ENCODE measurements around the gene C6orf89.

The C6orf89 gene

GRCh38 chr6:36837686-36838085 lies 48.1 kb upstream of the C6orf89 start:
- H3K4me3 ChIP-seq (ENCODE audit: low read length, poor library complexity, severe bottlenecking), result no peak overlapping the region
- no peaks in the 10 kb centered on the region for H3F3A ChIP-seq (ENCODE audit: low read depth)
- H3K9me3 ChIP-seq (ENCODE audit: insufficient read depth, low read depth, low read length), result no peaks in the 10 kb centered on the region
- H3K4me2 ChIP-seq (ENCODE audit: low read depth, low read length, poor library complexity, severe bottlenecking), result no peak overlapping the region
- no peaks in the 10 kb centered on the region for H3K36me3 ChIP-seq (ENCODE audit: insufficient read depth, low read length)
- no peaks in the 10 kb centered on the region for H3K9me2 ChIP-seq (replicated peaks; ENCODE audit: low read depth, low read length)
- no peaks in the 10 kb centered on the region for H3K4me1 ChIP-seq (ENCODE audit: insufficient read depth, low read length, poor library complexity, severe bottlenecking)
- H3K9ac ChIP-seq (ENCODE audit: low read depth, low read length, poor library complexity, severe bottlenecking), result no peak overlapping the region
- no peaks in the 10 kb centered on the region for H3K27me3 ChIP-seq (ENCODE audit: insufficient read depth, low read length, poor library complexity, severe bottlenecking)
- no peak overlapping the region for H2AFZ ChIP-seq (ENCODE audit: low read length)
- TF ChIP-seq EZH2phosphoT487 (IDR thresholded peaks at IDR 0.05; ENCODE audit: borderline replicate concordance) (no peak), CTCF (conservative IDR thresholded peaks at IDR 0.05; ENCODE audit: low read length) (no peak)
- no peaks in the 10 kb centered on the region for H3K79me2 ChIP-seq (ENCODE audit: insufficient read depth, low read length)
- H4K20me1 ChIP-seq (ENCODE audit: insufficient read depth, low read length, poor library complexity, severe bottlenecking), result no peaks in the 10 kb centered on the region

GRCh38 chr6:36838896-36839748 lies 46.6 kb upstream of the C6orf89 start, which contains the start of gene CPNE5:
TSS of gene CPNE5 (minus strand) at chr6:36839444. CDS start at chr6:36839377, 67 bp downstream.
- Histone ChIP-seq H2AFZ (ENCODE audit: low read length) (no peak within 1 kb of the TSS), H3K27me3 (ENCODE audit: insufficient read depth, low read length, poor library complexity, severe bottlenecking) (no peaks in the 10 kb centered on the region), H3K36me3 (ENCODE audit: insufficient read depth, low read length) (no peaks in the 10 kb centered on the region), H3K4me2 (ENCODE audit: low read depth, low read length, poor library complexity, severe bottlenecking) (no peak within 1 kb of the TSS), H3K9me3 (ENCODE audit: insufficient read depth, low read depth, low read length) (no peaks in the 10 kb centered on the region), H3K4me3 (ENCODE audit: low read length, poor library complexity, severe bottlenecking) (no peak within 1 kb of the TSS), H3K79me2 (ENCODE audit: insufficient read depth, low read length) (no peaks in the 10 kb centered on the region), H4K20me1 (ENCODE audit: insufficient read depth, low read length, poor library complexity, severe bottlenecking) (no peaks in the 10 kb centered on the region), H3K9me2 (replicated peaks; ENCODE audit: low read depth, low read length) (no peaks in the 10 kb centered on the region), H3F3A (ENCODE audit: low read depth) (no peaks in the 10 kb centered on the region), H3K4me1 (ENCODE audit: insufficient read depth, low read length, poor library complexity, severe bottlenecking) (no peaks in the 10 kb centered on the region), H3K9ac (ENCODE audit: low read depth, low read length, poor library complexity, severe bottlenecking) (no peak within 1 kb of the TSS)
- no peak for TF ChIP-seq EZH2phosphoT487 (IDR thresholded peaks at IDR 0.05; ENCODE audit: borderline replicate concordance)
- no peak for TF ChIP-seq CTCF (conservative IDR thresholded peaks at IDR 0.05; ENCODE audit: low read length)

- no peaks in the 10 kb centered on the region for H3K27me3 ChIP-seq (ENCODE audit: insufficient read depth, low read length, poor library complexity, severe bottlenecking)
- H3K4me3 ChIP-seq (ENCODE audit: low read length, poor library complexity, severe bottlenecking), result no peak overlapping the region
Observed at GRCh38 chr6:36839749-36840431, 45.9 kb upstream of the C6orf89 start.

More at GRCh38 chr6:36839749-36840431, 45.9 kb upstream of the C6orf89 start:
- H3K4me1 ChIP-seq (ENCODE audit: insufficient read depth, low read length, poor library complexity, severe bottlenecking), result no peaks in the 10 kb centered on the region
- no peaks in the 10 kb centered on the region for H3K79me2 ChIP-seq (ENCODE audit: insufficient read depth, low read length)
- TF ChIP-seq EZH2phosphoT487 (IDR thresholded peaks at IDR 0.05; ENCODE audit: borderline replicate concordance) (no peak), CTCF (conservative IDR thresholded peaks at IDR 0.05; ENCODE audit: low read length) (no peak)
- no peaks in the 10 kb centered on the region for H3K36me3 ChIP-seq (ENCODE audit: insufficient read depth, low read length)
- H3K4me2 ChIP-seq (ENCODE audit: low read depth, low read length, poor library complexity, severe bottlenecking), result no peak overlapping the region
- no peaks in the 10 kb centered on the region for H3F3A ChIP-seq (ENCODE audit: low read depth)
- no peak overlapping the region for H3K9ac ChIP-seq (ENCODE audit: low read depth, low read length, poor library complexity, severe bottlenecking)
- no peaks in the 10 kb centered on the region for H3K9me2 ChIP-seq (replicated peaks; ENCODE audit: low read depth, low read length)
- H2AFZ ChIP-seq (ENCODE audit: low read length), result no peak overlapping the region
- H3K9me3 ChIP-seq (ENCODE audit: insufficient read depth, low read depth, low read length), result no peaks in the 10 kb centered on the region
- H4K20me1 ChIP-seq (ENCODE audit: insufficient read depth, low read length, poor library complexity, severe bottlenecking), result no peaks in the 10 kb centered on the region

Measured in Loucy (cell line).